Stimulated activated CD8-positive, alpha-beta memory T cell treated with anti-CD3 and anti-CD28 coated beads, Interleukin-7, amount 100 ng/mL, for 1 hour (primary cell): ENCODE measurements around the gene CABP4.

Experiments
- DNase-seq, 2 donors: peaks; one replicate each; pipeline ENCODE4 v3.0.0-alpha.2; 2020; ENCODE audit warnings: low read depth in 2 of 2

The CABP4 gene

GRCh38 chr11:67455054-67455453 lies at the start of gene CABP4:
Gene CABP4, plus strand, starts transcription at chr11:67455354. Its CDS starts 70 bp downstream, at chr11:67455424.
- DNase-seq, result no peak

GRCh38 chr11:67405688-67406339 lies 49.3 kb upstream of the CABP4 start:
- DNase-seq, result no peak

GRCh38 chr11:67406420-67406968 lies 48.7 kb upstream of the CABP4 start:
- no peak for DNase-seq

- no peak for DNase-seq
Observed at GRCh38 chr11:67406969-67407687, 48.0 kb upstream of the CABP4 start.

- no peak for DNase-seq
Observed at GRCh38 chr11:67407688-67408163, 47.4 kb upstream of the CABP4 start.

GRCh38 chr11:67408437-67409200 lies 46.5 kb upstream of the CABP4 start:
- no peak for DNase-seq

GRCh38 chr11:67409261-67409666 lies 45.9 kb upstream of the CABP4 start:
- peak in 1 of 2 donors; percentile 46 for DNase-seq

GRCh38 chr11:67409781-67410368 lies 45.3 kb upstream of the CABP4 start:
- no peak for DNase-seq

GRCh38 chr11:67410369-67410831 lies 44.8 kb upstream of the CABP4 start:
- DNase-seq, result no peak

- DNase-seq, result no peak
Observed at GRCh38 chr11:67410984-67411784, 44.0 kb upstream of the CABP4 start.

GRCh38 chr11:67411785-67412152 lies 43.4 kb upstream of the CABP4 start:
- no peak for DNase-seq

GRCh38 chr11:67412495-67413179 lies 42.5 kb upstream of the CABP4 start:
- DNase-seq, result no peak

- DNase-seq, result no peak
Observed at GRCh38 chr11:67413266-67413849, 41.8 kb upstream of the CABP4 start.

- no peak for DNase-seq
Observed at GRCh38 chr11:67415501-67416304, 39.5 kb upstream of the CABP4 start, which contains the start of gene CARNS1. Gene CARNS1, plus strand, starts transcription at chr11:67415678. Its CDS starts 522 bp downstream, at chr11:67416200.

GRCh38 chr11:67416416-67417335 lies 38.5 kb upstream of the CABP4 start:
- DNase-seq, result peak; percentile 58 to 64

- no peak for DNase-seq
Observed at GRCh38 chr11:67417425-67417824, 37.7 kb upstream of the CABP4 start.

- DNase-seq, result no peak
Observed at GRCh38 chr11:67418476-67419281, 36.5 kb upstream of the CABP4 start.
